HK-2 (cell line): ENCODE data around the gene ASTN2.

Experiments used
- DNase-seq: peaks from one replicate; pipeline ENCODE4 v3.0.0-alpha.2; 2018; ENCODE audit not compliant: unreplicated experiment

The ASTN2 gene

GRCh38 chr9:116387934-116388698, 1026.7 kb downstream of the ASTN2 start:
- peak; percentile 46 for DNase-seq

DNA sequence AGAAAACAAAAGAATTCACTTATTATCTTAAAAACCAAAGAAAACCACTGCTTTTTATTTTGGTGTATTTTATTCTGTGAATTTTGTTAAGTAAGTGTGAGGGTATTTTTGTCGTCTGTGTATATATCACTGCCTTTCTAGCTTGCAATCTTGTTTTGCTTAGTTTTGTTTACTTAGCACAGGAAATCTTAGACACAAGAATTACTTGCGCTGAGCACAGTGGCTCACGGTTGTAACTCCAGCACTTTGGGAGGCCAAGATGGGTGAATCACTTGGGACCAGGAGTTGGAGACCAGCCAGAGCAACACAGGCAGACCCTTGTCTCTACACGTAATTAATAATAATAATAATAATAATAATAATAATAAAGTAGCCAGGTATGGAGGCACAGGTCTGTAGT, 1030.9 kb downstream of the ASTN2 start:
- no peak for DNase-seq

DNA sequence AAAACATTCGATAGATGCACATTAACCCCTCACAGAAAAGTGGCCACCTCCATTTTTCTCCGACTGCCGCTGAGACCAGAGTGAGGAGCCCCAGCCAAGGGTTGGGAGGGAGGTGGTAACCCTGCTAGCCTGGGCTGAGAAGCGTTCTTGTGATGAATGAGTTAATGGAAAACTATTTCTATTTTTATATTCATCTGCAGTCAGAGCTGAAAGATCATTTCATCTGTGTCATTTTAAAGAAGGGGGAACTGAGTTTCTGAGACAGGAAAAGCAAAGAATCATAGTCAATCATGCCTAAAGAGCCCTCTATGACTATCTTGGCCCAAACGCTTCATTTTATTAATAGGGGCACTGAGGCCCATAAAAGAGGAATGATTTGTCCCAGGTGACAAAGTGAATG, 1031.7 kb downstream of the ASTN2 start:
- DNase-seq = no peak

DNA sequence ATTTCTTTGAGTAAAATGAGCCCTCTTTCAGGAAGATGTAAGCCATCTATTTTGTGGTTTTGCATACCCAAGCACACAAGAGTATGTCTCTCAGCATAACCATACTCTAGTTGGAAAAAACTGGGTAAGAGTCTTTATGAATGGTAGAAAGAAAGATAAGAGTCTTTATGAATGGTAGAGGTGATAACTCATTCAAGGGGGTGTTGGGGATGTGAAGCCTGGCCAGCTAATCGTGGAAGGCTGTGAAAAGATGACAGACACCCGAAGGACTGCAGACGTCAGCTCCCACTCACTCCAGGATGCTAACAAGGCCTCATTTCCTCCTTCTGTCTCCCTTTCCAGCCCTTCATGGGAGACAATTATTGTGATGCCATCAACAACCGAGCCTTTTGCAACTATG, 1032.8 kb downstream of the ASTN2 start:
- no peak for DNase-seq

- DNase-seq = no peak
Observed at GRCh38 chr9:116381350-116381749, 1033.5 kb downstream of the ASTN2 start.

GRCh38 chr9:116380496-116380995, 1034.3 kb downstream of the ASTN2 start:
- DNase-seq = no peak

DNA sequence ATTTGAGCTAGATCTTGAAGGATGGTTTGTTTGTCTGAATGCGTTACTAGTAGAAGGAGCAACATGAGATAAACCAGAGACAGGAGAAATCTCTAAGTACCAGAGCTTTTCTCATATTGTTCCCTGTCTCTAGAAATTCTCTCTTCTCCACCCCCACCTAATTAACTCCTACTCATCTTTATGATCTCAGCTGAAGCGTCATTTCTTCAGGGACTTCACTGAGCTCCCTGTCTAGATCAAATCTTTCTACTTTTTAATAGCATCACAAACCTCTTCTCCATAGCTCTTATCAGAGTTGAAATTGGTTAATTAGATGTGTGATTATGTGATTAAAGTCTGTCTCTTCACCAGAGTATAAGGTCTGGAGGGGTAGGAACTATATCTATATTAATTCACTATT, 1035.0 kb downstream of the ASTN2 start:
- DNase-seq = no peak

DNA sequence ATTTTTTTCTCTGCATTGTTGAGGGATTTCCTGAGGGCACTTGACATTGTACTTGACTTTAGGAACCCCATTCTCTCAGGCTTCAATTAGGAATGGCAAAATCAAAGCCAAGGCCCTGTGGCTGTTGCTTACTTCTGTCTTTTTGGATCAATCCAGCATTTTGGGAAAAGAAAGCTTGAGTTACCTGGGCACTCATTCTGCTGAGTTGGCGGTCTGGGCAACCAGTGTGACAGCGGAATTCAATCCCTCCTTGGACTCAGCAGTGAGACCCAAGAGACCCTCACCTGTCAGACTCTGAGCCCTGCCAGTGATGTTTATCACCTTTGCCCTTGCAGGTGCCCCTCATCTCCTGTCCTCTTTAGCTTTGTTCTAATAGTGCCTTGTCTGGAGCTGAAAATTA, 1036.0 kb downstream of the ASTN2 start:
- DNase-seq = no peak

GRCh38 chr9:116377179-116377798, 1037.6 kb downstream of the ASTN2 start:
- DNase-seq = peak; percentile 64
